OCI-LY1 (cell line): ENCODE results near the gene MACROD2.
"Not testable (repeated sequence)": the region's sequence is repeated elsewhere in the genome, so short reads cannot be mapped to it uniquely, and the experiment has no call there.

ENCODE experiments used
- CTCF ChIP-seq: fragments of 200-600 bp; sonication (generic), shearing (Covaris generic); IDR thresholded peaks from 2 replicates; pipeline ENCODE4 v1.5.1; 2017; ENCODE audit warnings: mild to moderate bottlenecking, antibody characterized with exemption, low read length, moderate library complexity, mixed read lengths
- EZH2 ChIP-seq: fragments of 200-600 bp; sonication (generic), shearing (Covaris generic); IDR thresholded peaks from 2 replicates; pipeline ENCODE4 v1.8.0; 2017; ENCODE audit warnings: borderline replicate concordance, mixed run types, mild to moderate bottlenecking, antibody characterized with exemption, low read length, moderate library complexity, mixed read lengths

GRCh38 chr20:15807771-15808170, 1812.5 kb downstream of the MACROD2 start:
- not testable (repeated sequence) for TF ChIP-seq CTCF, EZH2
